Psoas muscle (tissue), 8 donors: ENCODE data around the gene SRP14. TPM values are rescaled to one million over a fixed set of nuclear protein-coding genes. Genes with fewer than 3 reads are reported as not detected.

ENCODE experiments used
- ATAC-seq, 4 donors: fragments of 200-7000 bp; cut with Tn5 transposase; one replicate each; pipeline ENCODE4 v1.9.1; 2020; ENCODE audit warnings: moderate library complexity in 3 of 4, mild to moderate bottlenecking in 2 of 4
- DNase-seq, 2 donors: peaks; one replicate each; pipeline ENCODE4 v3.0.0-alpha.2; 2020
- H3K27ac ChIP-seq: fragments of 200-600 bp; one replicate; pipeline ENCODE4 v1.8.0; 2022
- H3K27me3 ChIP-seq, 3 donors: fragments of 200-600 bp in 1 of 3; one replicate each; pipeline versions ENCODE4 v1.6.1 to v1.8.0; 2013 to 2022; ENCODE audit warnings: low read length in 2 of 3, mild to moderate bottlenecking in 2 of 3, moderate library complexity in 1 of 3; ENCODE audit not compliant: insufficient read depth in 3 of 3
- H3K36me3 ChIP-seq, 2 donors: fragments of 200-600 bp in 1 of 2; one replicate each; pipeline versions ENCODE4 v1.6.1 to v1.8.0; 2013 to 2022; ENCODE audit warnings: low read depth in 1 of 2, mild to moderate bottlenecking in 1 of 2, moderate library complexity in 1 of 2; ENCODE audit not compliant: insufficient read depth in 1 of 2
- H3K4me1 ChIP-seq: fragments of 200-600 bp; one replicate; pipeline ENCODE4 v1.8.0; 2022
- H3K4me3 ChIP-seq: fragments of 200-600 bp; one replicate; pipeline ENCODE4 v1.8.0; 2022; ENCODE audit warnings: mild to moderate bottlenecking
- H3K9me3 ChIP-seq: fragments of 200-600 bp; one replicate; pipeline ENCODE4 v1.8.0; 2022
- WGBS, 3 donors: extraction: QIAGEN DNeasy Blood & Tissue Kit; methylation state at CpG; one replicate each; pipeline versions ENCODE4 v1.1.6 to v1.1.7; 2013; 5-methylcytosine and 5-hydroxymethylcytosine counted together
- intact Hi-C, 2 donors: fragments of 100-400 bp; cut with DNase I; formaldehyde crosslinking; loops; one replicate each; pipeline versions ENCODE4 v1.11.0 to v1.14.2; 2022
- polyA plus RNA-seq, 3 donors: library from polyadenylated mRNA; stranded (reverse); fragments of 200-250 nt; gene quantifications; one replicate each; pipeline ENCODE4 v1.2.3, GENCODE V29; 2013
- total RNA-seq, 4 donors: library from RNA; stranded (reverse); fragmentation: NEBNext Ultra II Directional in 2 of 4; extraction: Animal tissue kit (Norgen Biotek cat#: 25700) in 2 of 4; gene quantifications; one replicate each; pipeline versions ENCODE4 v1.2.1 to v1.2.4, GENCODE V29; 2021 to 2023
- TF ChIP-seq, protein P1 (sequence below): fragments of 200-600 bp; IDR thresholded peaks from one replicate; pipeline ENCODE4 v1.8.0; 2022; ENCODE audit warnings: antibody characterized with exemption
- donor health status: healthy with polysubstance abuse.
- donor health status: DM: no; HTN: no; CAD: no; lungs with moderate emphysema.
- donor health status: Bipolar disorder and iron deficiency.
- donor health status: healthy.
- donor health status: DM: yes; HTN: yes; CAD: no.
- donor health status: DM: no; HTN: no; CAD: no.
- donor health status: DM: no; HTN: no; CAD: no.
- donor health status: DM: yes; HTN: yes; CAD: no.

SRP14 gene
- total and polyA plus RNA-seq, 7 donors, result 134 to 288 (median 170) TPM

DNA sequence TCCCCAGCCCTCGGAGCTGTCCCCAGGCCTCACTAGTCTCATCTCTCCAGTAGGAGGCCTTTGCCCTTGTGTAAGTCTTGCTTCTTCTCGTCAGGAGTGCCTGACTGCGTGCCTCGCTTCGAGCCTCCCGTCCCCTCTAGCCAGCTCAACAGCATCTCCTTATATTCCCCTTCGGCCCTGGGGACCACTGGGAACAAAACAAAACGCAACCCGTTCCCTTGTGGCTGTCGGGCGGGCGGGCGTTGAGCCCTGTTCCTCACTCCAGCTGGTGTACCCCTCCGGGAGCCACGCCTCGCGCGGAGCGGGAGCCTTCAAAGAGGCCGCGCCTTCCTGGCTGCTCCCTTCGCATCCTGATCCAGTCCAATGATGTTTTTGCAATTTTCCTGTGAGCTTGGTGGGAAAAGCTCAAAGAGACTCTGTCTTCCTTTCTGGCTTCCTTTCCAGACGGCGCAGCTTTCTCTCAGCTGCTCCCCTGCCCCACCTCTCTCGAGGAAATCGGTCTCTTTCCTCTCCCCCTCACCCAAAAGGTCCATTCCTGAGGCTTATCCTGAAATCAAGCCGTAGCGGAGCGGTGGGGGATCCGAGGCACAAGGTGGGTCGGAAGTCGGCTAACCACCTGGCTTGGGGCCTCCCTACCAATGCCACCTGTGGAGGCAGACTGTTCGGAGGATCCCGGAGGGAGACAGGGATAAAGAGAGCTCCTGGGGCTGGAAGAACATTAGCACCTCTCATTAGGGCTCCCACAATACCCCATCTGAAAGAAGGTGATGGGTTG, 33.4 kb upstream of the SRP14 start:
- ATAC-seq, result no peak
- peak in 1 of 2 donors; percentile 82 for DNase-seq
- Histone ChIP-seq H3K27me3 (no peaks in the 10 kb centered on the region), H3K9me3 (no peaks in the 10 kb centered on the region), H3K36me3 (no peaks in the 10 kb centered on the region), H3K4me3 (peak overlapping the region; percentile 18), H3K27ac (no peak overlapping the region), H3K4me1 (peaks cover 26% of the 10 kb centered on the region)
- intact Hi-C loops, result no loop called here
- TF ChIP-seq, protein P1, sequence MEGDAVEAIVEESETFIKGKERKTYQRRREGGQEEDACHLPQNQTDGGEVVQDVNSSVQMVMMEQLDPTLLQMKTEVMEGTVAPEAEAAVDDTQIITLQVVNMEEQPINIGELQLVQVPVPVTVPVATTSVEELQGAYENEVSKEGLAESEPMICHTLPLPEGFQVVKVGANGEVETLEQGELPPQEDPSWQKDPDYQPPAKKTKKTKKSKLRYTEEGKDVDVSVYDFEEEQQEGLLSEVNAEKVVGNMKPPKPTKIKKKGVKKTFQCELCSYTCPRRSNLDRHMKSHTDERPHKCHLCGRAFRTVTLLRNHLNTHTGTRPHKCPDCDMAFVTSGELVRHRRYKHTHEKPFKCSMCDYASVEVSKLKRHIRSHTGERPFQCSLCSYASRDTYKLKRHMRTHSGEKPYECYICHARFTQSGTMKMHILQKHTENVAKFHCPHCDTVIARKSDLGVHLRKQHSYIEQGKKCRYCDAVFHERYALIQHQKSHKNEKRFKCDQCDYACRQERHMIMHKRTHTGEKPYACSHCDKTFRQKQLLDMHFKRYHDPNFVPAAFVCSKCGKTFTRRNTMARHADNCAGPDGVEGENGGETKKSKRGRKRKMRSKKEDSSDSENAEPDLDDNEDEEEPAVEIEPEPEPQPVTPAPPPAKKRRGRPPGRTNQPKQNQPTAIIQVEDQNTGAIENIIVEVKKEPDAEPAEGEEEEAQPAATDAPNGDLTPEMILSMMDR, result no peak
- 52 to 58% (median 54%) methylated on average over 34 of the region's 34 CpGs for WGBS, 3 donors

- peaks cover 26% of the 10 kb centered on the region for H3K4me1 ChIP-seq
- DNase-seq (no peak), ATAC-seq (no peak)
- H3K27ac ChIP-seq, result no peak overlapping the region
- H3K36me3 ChIP-seq, result no peaks in the 10 kb centered on the region
- TF ChIP-seq, protein P1, result no peak
- intact Hi-C loops, result no loop called here
- H3K9me3 ChIP-seq, result no peaks in the 10 kb centered on the region
- WGBS, 3 donors, result 98 to 99% (median 98%) methylated on average over 8 of the region's 8 CpGs
- no peaks in the 10 kb centered on the region for H3K27me3 ChIP-seq
- H3K4me3 ChIP-seq, result no peak overlapping the region
These were observed 31.7 kb upstream of the SRP14 start for GRCh38 chr15:40070608-40071218.

DNA sequence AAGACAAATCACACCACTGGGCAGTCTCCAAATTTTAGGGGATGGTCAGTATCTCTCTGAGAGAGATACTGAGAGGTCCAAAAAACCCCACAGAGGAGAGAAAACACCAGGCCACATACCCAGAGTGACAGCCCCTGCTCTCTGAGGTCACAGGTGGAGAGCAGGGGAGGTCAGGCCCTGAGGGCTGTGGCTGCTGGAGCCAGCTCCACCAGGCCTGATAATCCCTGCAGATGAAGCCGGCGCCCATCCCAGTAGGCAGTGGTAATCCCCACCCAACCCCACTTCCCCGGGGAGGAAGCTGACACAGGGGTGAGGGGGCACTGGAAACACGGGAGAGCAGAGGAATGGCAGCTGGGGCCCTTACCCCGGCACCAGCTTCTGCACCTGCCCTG, 31.2 kb upstream of the SRP14 start:
- no peak for ATAC-seq
- Histone ChIP-seq H3K4me3 (no peak overlapping the region), H3K9me3 (no peaks in the 10 kb centered on the region), H3K4me1 (peaks cover 26% of the 10 kb centered on the region), H3K27me3 (no peaks in the 10 kb centered on the region), H3K27ac (peak overlapping the region; percentile 78), H3K36me3 (no peaks in the 10 kb centered on the region)
- WGBS, 3 donors, result 49 to 67% (median 51%) methylated on average over 5 of the region's 5 CpGs
- intact Hi-C loops, result no loop called here
- DNase-seq, result no peak
- TF ChIP-seq, protein P1, result no peak

DNA sequence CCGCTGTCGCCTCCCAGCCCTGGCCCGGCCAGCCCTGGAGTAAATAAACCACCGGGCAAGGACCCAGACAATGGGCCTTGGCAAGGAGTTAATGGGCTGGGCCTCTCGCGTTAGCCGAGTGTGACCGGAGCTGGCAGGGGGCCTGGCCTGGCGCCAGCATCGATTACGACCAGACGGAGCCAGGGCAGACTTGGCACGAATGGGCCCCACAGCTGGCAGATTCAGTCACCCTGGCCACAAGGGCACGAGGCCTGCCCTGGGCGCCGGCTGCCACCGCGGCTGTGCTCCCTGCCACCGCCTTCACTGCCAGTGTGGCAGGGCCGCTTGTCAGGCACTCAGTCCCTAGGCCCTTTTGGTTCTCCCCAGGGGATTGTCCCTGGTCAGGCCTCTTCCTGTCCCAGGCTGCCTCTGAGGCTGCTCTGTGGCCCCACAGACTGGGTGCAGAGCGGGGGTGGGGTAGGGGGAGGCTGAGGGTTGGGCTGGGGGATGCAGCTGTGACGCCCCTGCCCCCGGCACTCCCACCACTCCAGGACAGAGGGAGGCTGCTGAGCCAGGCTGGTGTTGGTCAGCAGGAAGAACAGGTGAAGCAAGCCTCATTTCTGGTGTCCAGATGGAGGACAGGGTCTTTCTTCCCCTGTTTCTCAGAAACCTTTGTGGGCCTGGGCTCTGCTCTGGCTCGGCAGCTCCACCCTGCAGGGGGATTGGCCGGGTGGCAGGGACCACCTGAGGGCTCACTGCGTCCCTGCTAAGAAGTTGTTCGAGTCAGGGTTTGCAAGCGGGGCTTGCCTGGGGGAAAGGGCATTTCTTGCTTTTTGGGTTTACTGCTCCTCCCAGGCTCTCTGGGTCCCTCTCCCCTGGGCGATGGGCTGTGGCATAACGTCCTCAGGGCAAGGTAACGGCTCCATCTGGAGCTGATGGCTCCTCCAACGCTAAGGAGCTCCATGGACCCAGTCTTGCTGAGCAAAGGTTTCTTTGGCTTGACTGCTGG, 30.5 kb upstream of the SRP14 start:
- ATAC-seq (peak; percentile 95 to 98 (median 96)), DNase-seq (peak; percentile 93 to 98)
- peaks cover 28% of the 10 kb centered on the region for H3K4me1 ChIP-seq
- intact Hi-C loops, result loop anchor here (2.0 to 5.0 kb wide), 3 partner anchors 33 to 83 kb away; no protein-coding TSS in a partner anchor
- no peaks in the 10 kb centered on the region for H3K27me3 ChIP-seq
- peak overlapping the region; percentile 78 for H3K27ac ChIP-seq
- TF ChIP-seq, protein P1, result no peak
- 18 to 31% (median 24%) methylated on average over 22 to 32 of the region's 32 CpGs for WGBS, 3 donors
- H3K36me3 ChIP-seq, result no peaks in the 10 kb centered on the region
- no peak overlapping the region for H3K4me3 ChIP-seq
- no peaks in the 10 kb centered on the region for H3K9me3 ChIP-seq
